B cell (primary cell): ENCODE results near the gene OR5AC2.

ENCODE experiments used
- CTCF ChIP-seq: fragments of 200-600 bp; IDR thresholded peaks from one replicate; pipeline ENCODE4 v1.8.0; 2022; ENCODE audit warnings: antibody characterized with exemption, mild to moderate bottlenecking
- EZH2 ChIP-seq: IDR thresholded peaks from 2 replicates; pipeline ENCODE4 v1.6.1; 2012; ENCODE audit warnings: borderline replicate concordance, low read depth, mild to moderate bottlenecking, moderate library complexity, low read length; ENCODE audit not compliant: insufficient read depth, poor library complexity, severe bottlenecking

GRCh38 chr3:98039322-98040024 lies 47.5 kb upstream of the OR5AC2 start:
- TF ChIP-seq CTCF (peak; percentile 98), EZH2 (no peak)
